Endothelial cell of umbilical vein (primary cell): Measurements from ENCODE around the gene XNDC1N. TPM values are rescaled to one million over a fixed set of nuclear protein-coding genes. Genes with fewer than 3 reads are reported as not detected.

Experiments used
- BruUV-seq: library from RNA; stranded (reverse); fragments of 400-500 nt; replicated peaks from 2 replicates; lab custom pipeline; 2021; lab: Mats Ljungman, UMichigan
- CTCF ChIA-PET: fragments of 300-600, 350-600 bp; sonication (Branson Sonifier 250); formaldehyde crosslinking; loops from one replicate; lab custom pipeline; 2021; ENCODE audit warnings: antibody characterized with exemption, inconsistent platforms; lab: Charles Lee
- POLR2A ChIA-PET: fragments of 300-600, 350-600 bp; sonication (Branson Sonifier 250); formaldehyde crosslinking; loops from one replicate; lab custom pipeline; 2021; ENCODE audit warnings: antibody characterized with exemption, inconsistent platforms; lab: Charles Lee
- DNase-seq: peaks from one replicate; pipeline ENCODE4 v3.0.0-alpha.2; 2011; ENCODE audit warnings: low read depth, low spot score
- FAIRE-seq: peaks from 2 replicates; lab custom pipeline; 2011; peaks lifted over from hg19 to GRCh38; lab: Jason Lieb, UNC
- H2AFZ ChIP-seq: 2 replicates; pipeline ENCODE4 v1.6.0; 2012; ENCODE audit warnings: low read depth, low read length, control low read depth, inconsistent platforms
- H3K27ac ChIP-seq: 2 replicates; pipeline ENCODE4 v1.5.1; 2011; ENCODE audit warnings: low read depth, mild to moderate bottlenecking, control low read depth, low read length, moderate library complexity; ENCODE audit not compliant: insufficient read depth
- H3K27me3 ChIP-seq, 2 experiments: 2 replicates each; pipeline versions ENCODE4 v1.6.0 to v1.6.1; 2011; ENCODE audit warnings: low read length in 2 of 2, mixed read lengths in 1 of 2; ENCODE audit not compliant: control insufficient read depth in 2 of 2, insufficient read depth in 2 of 2
- H3K36me3 ChIP-seq, 2 experiments: 2 replicates in 1 of 2; 3 replicates in 1 of 2; pipeline ENCODE4 v1.5.1; 2011; ENCODE audit warnings: low read length in 2 of 2, mild to moderate bottlenecking in 1 of 2, moderate library complexity in 1 of 2; ENCODE audit not compliant: control insufficient read depth in 2 of 2, insufficient read depth in 2 of 2; ENCODE audit errors: extremely low read depth in 1 of 2
- H3K4me1 ChIP-seq: 3 replicates; pipeline ENCODE4 v1.5.1; 2011; ENCODE audit warnings: mild to moderate bottlenecking, low read length; ENCODE audit not compliant: control insufficient read depth, insufficient read depth; ENCODE audit errors: extremely low read depth
- H3K4me2 ChIP-seq: 2 replicates; pipeline ENCODE4 v1.6.1; 2011; ENCODE audit warnings: low read length, control low read depth, mixed read lengths; ENCODE audit not compliant: insufficient read depth
- H3K4me3 ChIP-seq, 3 experiments: fragments of 200-600 bp in 1 of 3; sonication (generic), shearing (Covaris generic) in 1 of 3; replicated peaks in 1 of 3; 2 replicates each; pipeline ENCODE4 v1.5.1; 2011 to 2016; ENCODE audit warnings: control low read depth in 3 of 3, low read length in 3 of 3, mild to moderate bottlenecking in 2 of 3, inconsistent platforms in 1 of 3, low read depth in 1 of 3, moderate library complexity in 1 of 3; ENCODE audit not compliant: insufficient read depth in 1 of 3
- H3K79me2 ChIP-seq: 2 replicates; pipeline ENCODE4 v1.6.0; 2012; ENCODE audit warnings: low read length, inconsistent platforms; ENCODE audit not compliant: control insufficient read depth, insufficient read depth
- H3K9ac ChIP-seq: replicated peaks from 2 replicates; pipeline ENCODE3; 2011; ENCODE audit warnings: low read length, control low read depth; ENCODE audit not compliant: insufficient read depth; ENCODE audit errors: extremely low read depth
- H3K9me1 ChIP-seq: replicated peaks from 3 replicates; pipeline ENCODE4 v1.6.0; 2011; ENCODE audit warnings: mild to moderate bottlenecking, low read length; ENCODE audit not compliant: control insufficient read depth, insufficient read depth; ENCODE audit errors: extremely low read depth
- H3K9me3 ChIP-seq: replicated peaks from 2 replicates; pipeline ENCODE4 v1.5.1; 2012; ENCODE audit warnings: low read length, inconsistent platforms; ENCODE audit not compliant: control insufficient read depth, insufficient read depth
- H4K20me1 ChIP-seq: replicated peaks from 2 replicates; pipeline ENCODE3; 2011; ENCODE audit warnings: mild to moderate bottlenecking, low read length; ENCODE audit not compliant: control insufficient read depth, insufficient read depth; ENCODE audit errors: extremely low read depth
- CTCF ChIP-seq, 2 donors: IDR thresholded peaks; 1 replicate in 1 of 2; 2 replicates in 1 of 2; pipeline ENCODE4 v1.5.1; 2011; ENCODE audit warnings: low read length in 2 of 2, mild to moderate bottlenecking in 2 of 2, moderate library complexity in 2 of 2, control low read depth in 1 of 2, inconsistent platforms in 1 of 2, low read depth in 1 of 2; ENCODE audit not compliant: insufficient read depth in 1 of 2; ENCODE audit errors: extremely low read depth in 1 of 2
- EZH2 ChIP-seq: IDR thresholded peaks from 2 replicates; pipeline ENCODE4 v1.6.1; 2012; ENCODE audit warnings: borderline replicate concordance, low read depth, mild to moderate bottlenecking, moderate library complexity, low read length, inconsistent platforms; ENCODE audit not compliant: severe bottlenecking
- FOS ChIP-seq: IDR thresholded peaks from 2 replicates; pipeline ENCODE4 v1.6.1; 2011; ENCODE audit warnings: mild to moderate bottlenecking, low read length, moderate library complexity, borderline replicate concordance; ENCODE audit not compliant: insufficient read depth
- GATA2 ChIP-seq: IDR thresholded peaks from 2 replicates; pipeline ENCODE4 v1.7.0; 2011; ENCODE audit warnings: low read depth, mild to moderate bottlenecking, moderate library complexity, mixed read lengths, low read length; ENCODE audit not compliant: insufficient read length, insufficient read depth
- JUN ChIP-seq: IDR thresholded peaks from 2 replicates; pipeline ENCODE4 v1.6.1; 2011; ENCODE audit warnings: borderline replicate concordance, low read depth; ENCODE audit not compliant: insufficient read length, insufficient read depth
- MAX ChIP-seq: IDR thresholded peaks from 2 replicates; pipeline ENCODE4 v1.6.1; 2011; ENCODE audit not compliant: insufficient read depth, insufficient read length
- MYC ChIP-seq: IDR thresholded peaks from one replicate; pipeline ENCODE4 v1.6.1; 2011; ENCODE audit warnings: mild to moderate bottlenecking, low read depth, low read length
- POLR2A ChIP-seq: IDR thresholded peaks from 2 replicates; pipeline ENCODE4 v1.6.1; 2012; ENCODE audit warnings: low read depth, mild to moderate bottlenecking, control low read depth, low read length
- POLR2AphosphoS5 ChIP-seq: IDR thresholded peaks from 2 replicates; pipeline ENCODE4 v1.6.1; 2012; ENCODE audit warnings: low read depth, mild to moderate bottlenecking, control low read depth, low read length, moderate library complexity; ENCODE audit not compliant: insufficient read depth
- dilution Hi-C: fragments of 300-500 bp; cut with MboI; formaldehyde crosslinking; loops from one replicate; pipeline ENCODE4 v1.15.0; 2019; ENCODE audit warnings: low sequenced_read_pairs; ENCODE audit not compliant: extremely low pct_ligation_motif_present
- intact Hi-C: fragments of 100-400 bp; cut with micrococcal nuclease; formaldehyde crosslinking; loops from one replicate; pipeline ENCODE4 v1.10.0; 2022
- polyA plus RNA-seq, 4 experiments: library from polyadenylated mRNA; depleted of rRNA in 3 of 4; stranded (reverse) in 3 of 4; unstranded in 1 of 4; fragments of >200 nt; gene quantifications; 2 replicates each; pipeline versions ENCODE4 v1.2.1 to v1.2.3, GENCODE V29; 2011 to 2012; ENCODE audit warnings: missing spikeins in 1 of 4
- total RNA-seq: library from RNA; stranded (reverse); gene quantifications from 2 replicates; pipeline ENCODE4 v1.2.3, GENCODE V29; 2021

XNDC1N gene
- total and polyA plus RNA-seq, 2 donors (not counting 3 experiments of a cell fraction or from before 2014, with no cell fraction given): 3.5 to 9.0 TPM

- H2AFZ ChIP-seq: no peak overlapping the region
- no peaks in the 10 kb centered on the region for H3K27me3 ChIP-seq
- H3K27ac ChIP-seq: no peak overlapping the region
- no peaks in the 10 kb centered on the region for H3K9me3 ChIP-seq
- no peaks in the 10 kb centered on the region for H3K36me3 ChIP-seq
- dilution Hi-C loops: no loop called here
- no peaks in the 10 kb centered on the region for H4K20me1 ChIP-seq
- intact Hi-C loops: no loop called here
- POLR2A ChIA-PET: no interaction called here
- peaks cover 24% of the 10 kb centered on the region for H3K4me1 ChIP-seq
- DNase-seq (no peak), FAIRE-seq (no peak)
- H3K9me1 ChIP-seq: no peaks in the 10 kb centered on the region
- no peak overlapping the region for H3K4me2 ChIP-seq
- H3K79me2 ChIP-seq: peaks cover 100% of the 10 kb centered on the region
- TF ChIP-seq GATA2 (no peak), MYC (no peak), FOS (no peak), MAX (no peak), JUN (no peak), POLR2AphosphoS5 (no peak), EZH2 (no peak), CTCF (IDR thresholded peaks at IDR 0.05; ENCODE audit: extremely low read depth in 1 of 2, insufficient read depth in 1 of 2, low read depth in 1 of 2, low read length in 2 of 2) (no peak), POLR2A (no peak)
- BruUV-seq: no TSS peak
- H3K9ac ChIP-seq: no peak overlapping the region
- CTCF ChIA-PET: no interaction called here
- no peak overlapping the region for H3K4me3 ChIP-seq
These were observed 23.4 kb upstream of the XNDC1N start for GRCh38 chr11:71951741-71952310.
